Astrocyte (in vitro differentiated cells and primary cell): ENCODE measurements around the gene SPINK5.

ENCODE experiments used
- CTCF ChIP-seq: IDR thresholded peaks from 2 replicates; pipeline ENCODE4 v1.5.1; 2011; ENCODE audit warnings: low read depth, mild to moderate bottlenecking, inconsistent platforms, low read length, moderate library complexity; ENCODE audit not compliant: insufficient read depth
- EZH2 ChIP-seq: IDR thresholded peaks from 2 replicates; pipeline ENCODE4 v1.6.1; 2012; ENCODE audit warnings: mild to moderate bottlenecking, low read length, inconsistent platforms; ENCODE audit not compliant: insufficient read depth

- TF ChIP-seq CTCF (no peak), EZH2 (no peak)
Measured at GRCh38 chr5:148090773-148091250, 27.0 kb downstream of the SPINK5 start.
